Loucy (cell line): ENCODE data around the gene PANX3.

Source experiments
- H2AFZ ChIP-seq: fragments of 200-600 bp; sonication (generic); 2 replicates; pipeline ENCODE4 v1.6.0; 2016; ENCODE audit warnings: antibody characterized with exemption, mild to moderate bottlenecking, low read length, moderate library complexity
- H3F3A ChIP-seq: fragments of 200-600 bp; 2 replicates; pipeline ENCODE4 v1.6.0; 2016; ENCODE audit warnings: antibody characterized with exemption, low read depth, mild to moderate bottlenecking
- H3K27me3 ChIP-seq: fragments of 200-600 bp; sonication (generic); 2 replicates; pipeline ENCODE4 v1.6.1; 2014; ENCODE audit warnings: low read length, mild to moderate bottlenecking; ENCODE audit not compliant: insufficient read depth, poor library complexity, severe bottlenecking
- H3K36me3 ChIP-seq: fragments of 200-600 bp; sonication (generic); 2 replicates; pipeline ENCODE4 v1.6.1; 2016; ENCODE audit warnings: low read length; ENCODE audit not compliant: insufficient read depth
- H3K4me1 ChIP-seq: fragments of 200-600 bp; sonication (generic); 2 replicates; pipeline ENCODE4 v1.5.1; 2014; ENCODE audit warnings: low read length, mild to moderate bottlenecking; ENCODE audit not compliant: insufficient read depth, poor library complexity, severe bottlenecking
- H3K4me2 ChIP-seq: fragments of 200-600 bp; sonication (generic); 2 replicates; pipeline ENCODE4 v1.6.0; 2014; ENCODE audit warnings: antibody characterized with exemption, low read length, low read depth, mild to moderate bottlenecking; ENCODE audit not compliant: poor library complexity, severe bottlenecking
- H3K4me3 ChIP-seq: fragments of 200-600 bp; sonication (generic); 2 replicates; pipeline ENCODE4 v1.5.1; 2014; ENCODE audit warnings: low read length, mild to moderate bottlenecking, mixed read lengths; ENCODE audit not compliant: poor library complexity, severe bottlenecking
- H3K79me2 ChIP-seq: fragments of 200-600 bp; sonication (generic); 2 replicates; pipeline ENCODE4 v1.6.1; 2014; ENCODE audit warnings: low read length; ENCODE audit not compliant: insufficient read depth
- H3K9ac ChIP-seq: fragments of 200-600 bp; sonication (generic); 2 replicates; pipeline ENCODE4 v1.6.0; 2014; ENCODE audit warnings: mild to moderate bottlenecking, low read depth, low read length, moderate library complexity; ENCODE audit not compliant: poor library complexity, severe bottlenecking
- H3K9me2 ChIP-seq: fragments of 200-600 bp; sonication (generic); replicated peaks from 2 replicates; pipeline ENCODE4 v1.6.1; 2016; ENCODE audit warnings: low read depth, low read length, mixed read lengths
- H3K9me3 ChIP-seq: fragments of 200-600 bp; sonication (generic); 2 replicates; pipeline ENCODE4 v1.6.1; 2014; ENCODE audit warnings: mild to moderate bottlenecking, antibody characterized with exemption, low read length, low read depth; ENCODE audit not compliant: insufficient read depth
- H4K20me1 ChIP-seq: fragments of 200-600 bp; sonication (generic); 2 replicates; pipeline ENCODE4 v1.6.0; 2014; ENCODE audit warnings: antibody characterized with exemption, low read length, mild to moderate bottlenecking; ENCODE audit not compliant: insufficient read depth, poor library complexity, severe bottlenecking
- CTCF ChIP-seq: fragments of 200-600 bp; sonication (generic); conservative IDR thresholded peaks from 2 replicates; pipeline ENCODE4 v1.5.1; 2014; ENCODE audit warnings: mild to moderate bottlenecking, antibody characterized with exemption, low read length
- EZH2phosphoT487 ChIP-seq: fragments of 200-600 bp; IDR thresholded peaks from 2 replicates; pipeline ENCODE4 v1.6.1; 2018; ENCODE audit warnings: antibody characterized with exemption, mild to moderate bottlenecking, moderate library complexity, borderline replicate concordance

PANX3 gene

GRCh38 chr11:124611064-124611463 is at the start of gene PANX3:
TSS of gene PANX3 (plus strand) at chr11:124611428. CDS start at chr11:124611557, 129 bp downstream.
- Histone ChIP-seq H3F3A (no peaks in the 10 kb centered on the region), H3K9me3 (no peaks in the 10 kb centered on the region), H3K36me3 (no peaks in the 10 kb centered on the region), H3K9me2 (no peaks in the 10 kb centered on the region), H3K4me1 (peaks cover 10% of the 10 kb centered on the region), H2AFZ (peak within 1 kb of the TSS; percentile 26; the same call in 1 of the 2 replicates), H3K4me2 (peak within 1 kb of the TSS; percentile 35), H3K79me2 (no peaks in the 10 kb centered on the region), H3K4me3 (no peak within 1 kb of the TSS), H3K9ac (no peak within 1 kb of the TSS), H3K27me3 (no peaks in the 10 kb centered on the region), H4K20me1 (no peaks in the 10 kb centered on the region)
- no peak for TF ChIP-seq CTCF
- no peak for TF ChIP-seq EZH2phosphoT487

GRCh38 chr11:124569697-124570096 is 41.5 kb upstream of the PANX3 start, which contains the start of gene OR8A1:
TSS of gene OR8A1 (plus strand) at chr11:124569997. CDS start at chr11:124570120, 123 bp downstream.
- Histone ChIP-seq H3K9me3 (no peaks in the 10 kb centered on the region), H3K4me2 (no peak within 1 kb of the TSS), H3K79me2 (no peaks in the 10 kb centered on the region), H3K36me3 (no peaks in the 10 kb centered on the region), H3K4me1 (no peaks in the 10 kb centered on the region), H3K9ac (no peak within 1 kb of the TSS), H3K27me3 (no peaks in the 10 kb centered on the region), H3K4me3 (no peak within 1 kb of the TSS), H3K9me2 (no peaks in the 10 kb centered on the region), H2AFZ (no peak within 1 kb of the TSS), H4K20me1 (no peaks in the 10 kb centered on the region), H3F3A (no peaks in the 10 kb centered on the region)
- TF ChIP-seq CTCF (no peak), EZH2phosphoT487 (no peak)

- no peaks in the 10 kb centered on the region for H3K9me2 ChIP-seq
- no peak overlapping the region for H3K9ac ChIP-seq
- no peak overlapping the region for H3K4me2 ChIP-seq
- H3K4me3 ChIP-seq = no peak overlapping the region
- H3K9me3 ChIP-seq = no peaks in the 10 kb centered on the region
- no peaks in the 10 kb centered on the region for H4K20me1 ChIP-seq
- no peaks in the 10 kb centered on the region for H3K27me3 ChIP-seq
- H3K79me2 ChIP-seq = no peaks in the 10 kb centered on the region
- no peaks in the 10 kb centered on the region for H3K36me3 ChIP-seq
- H2AFZ ChIP-seq = no peak overlapping the region
- H3K4me1 ChIP-seq = no peaks in the 10 kb centered on the region
- no peaks in the 10 kb centered on the region for H3F3A ChIP-seq
- TF ChIP-seq EZH2phosphoT487 (no peak), CTCF (no peak)
Measured at GRCh38 chr11:124570160-124570559, 41.1 kb upstream of the PANX3 start.
